GM10266 (cell line): ENCODE measurements around the gene TMEM135.

Source experiments
- DNase-seq: peaks from one replicate; pipeline ENCODE4 v3.0.0; 2012; ENCODE audit errors: extremely low spot score
- TF ChIP-seq, protein P1 (sequence below): IDR thresholded peaks from 2 replicates; pipeline ENCODE4 v1.5.1; 2012; ENCODE audit warnings: mild to moderate bottlenecking, low read depth; ENCODE audit not compliant: control insufficient read depth, insufficient read depth; ENCODE audit errors: missing control alignments

Gene TMEM135

DNA sequence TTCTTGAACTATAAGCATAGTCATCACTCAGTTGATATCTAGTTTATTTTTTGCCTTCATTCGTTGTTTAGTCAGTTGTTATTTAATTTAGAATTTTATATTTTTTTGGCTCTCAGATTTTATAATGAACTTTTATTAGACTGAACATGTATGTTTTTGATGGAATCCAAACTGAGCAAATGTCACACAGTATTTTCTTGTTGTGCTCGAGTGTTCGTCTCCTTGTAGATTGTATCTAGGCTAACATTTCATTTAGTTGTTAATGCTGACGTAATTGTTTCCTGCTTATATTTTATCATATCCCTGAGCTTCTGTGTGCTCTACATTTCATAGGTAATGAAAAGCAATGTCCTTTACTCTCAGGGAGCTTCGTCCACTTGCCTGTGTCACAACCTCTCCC is 286.2 kb downstream of the TMEM135 start:
- TF ChIP-seq, protein P1, sequence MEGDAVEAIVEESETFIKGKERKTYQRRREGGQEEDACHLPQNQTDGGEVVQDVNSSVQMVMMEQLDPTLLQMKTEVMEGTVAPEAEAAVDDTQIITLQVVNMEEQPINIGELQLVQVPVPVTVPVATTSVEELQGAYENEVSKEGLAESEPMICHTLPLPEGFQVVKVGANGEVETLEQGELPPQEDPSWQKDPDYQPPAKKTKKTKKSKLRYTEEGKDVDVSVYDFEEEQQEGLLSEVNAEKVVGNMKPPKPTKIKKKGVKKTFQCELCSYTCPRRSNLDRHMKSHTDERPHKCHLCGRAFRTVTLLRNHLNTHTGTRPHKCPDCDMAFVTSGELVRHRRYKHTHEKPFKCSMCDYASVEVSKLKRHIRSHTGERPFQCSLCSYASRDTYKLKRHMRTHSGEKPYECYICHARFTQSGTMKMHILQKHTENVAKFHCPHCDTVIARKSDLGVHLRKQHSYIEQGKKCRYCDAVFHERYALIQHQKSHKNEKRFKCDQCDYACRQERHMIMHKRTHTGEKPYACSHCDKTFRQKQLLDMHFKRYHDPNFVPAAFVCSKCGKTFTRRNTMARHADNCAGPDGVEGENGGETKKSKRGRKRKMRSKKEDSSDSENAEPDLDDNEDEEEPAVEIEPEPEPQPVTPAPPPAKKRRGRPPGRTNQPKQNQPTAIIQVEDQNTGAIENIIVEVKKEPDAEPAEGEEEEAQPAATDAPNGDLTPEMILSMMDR, result no peak
- no peak for DNase-seq

DNA sequence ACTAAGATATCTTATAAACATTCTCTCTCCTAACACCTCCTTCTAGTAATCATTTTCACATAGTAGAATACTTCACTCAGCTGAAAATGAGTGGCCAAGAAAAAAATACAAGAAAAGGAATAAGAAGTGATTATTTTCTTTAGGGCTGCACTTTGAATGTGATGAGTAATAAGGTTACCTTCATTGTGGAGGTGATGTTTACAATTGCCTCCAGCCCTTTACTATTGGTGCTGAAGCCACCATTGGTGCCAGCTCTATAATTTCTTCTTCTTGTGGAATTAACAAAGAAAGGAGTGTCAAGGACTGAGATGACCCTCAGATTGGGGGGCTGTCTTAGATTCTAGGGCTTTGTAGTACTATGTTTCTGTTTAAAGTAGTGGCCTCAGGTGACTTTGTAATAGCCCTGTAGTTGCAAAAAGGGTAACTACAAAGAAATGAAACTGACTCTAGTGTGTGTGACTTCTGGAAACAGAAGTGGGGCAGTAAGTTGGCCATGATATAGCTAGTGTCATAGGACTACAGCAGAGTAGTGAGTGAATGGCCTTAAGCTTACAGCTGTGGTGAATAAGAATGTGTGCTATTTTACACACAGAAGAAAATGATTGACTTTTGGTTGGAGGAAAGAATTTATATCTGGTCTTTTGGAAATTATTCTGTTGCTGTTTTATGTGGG is 287.2 kb downstream of the TMEM135 start:
- TF ChIP-seq, protein P1, result no peak

DNA sequence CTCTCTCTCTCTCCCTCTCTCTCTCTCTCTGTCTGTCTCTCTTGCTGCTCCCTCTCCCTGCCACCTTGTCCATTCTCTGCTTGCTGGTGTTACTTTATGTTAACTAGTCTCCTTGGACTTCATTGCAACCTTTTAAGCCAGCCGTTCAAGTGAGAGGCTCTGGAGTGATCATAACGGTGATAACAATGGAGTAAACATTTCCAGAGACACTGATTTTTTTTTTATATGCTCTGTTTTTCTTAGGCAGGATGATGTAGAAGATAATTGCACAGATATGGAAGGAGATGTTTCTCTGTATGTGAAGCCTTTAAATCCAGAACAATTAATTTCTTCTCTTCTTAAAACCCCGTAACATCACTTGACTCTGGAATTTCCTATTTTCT is 287.7 kb downstream of the TMEM135 start:
- TF ChIP-seq, protein P1, result no peak

More for the DNA sequence above, 287.2 kb downstream of the TMEM135 start:
- no peak for DNase-seq

DNA sequence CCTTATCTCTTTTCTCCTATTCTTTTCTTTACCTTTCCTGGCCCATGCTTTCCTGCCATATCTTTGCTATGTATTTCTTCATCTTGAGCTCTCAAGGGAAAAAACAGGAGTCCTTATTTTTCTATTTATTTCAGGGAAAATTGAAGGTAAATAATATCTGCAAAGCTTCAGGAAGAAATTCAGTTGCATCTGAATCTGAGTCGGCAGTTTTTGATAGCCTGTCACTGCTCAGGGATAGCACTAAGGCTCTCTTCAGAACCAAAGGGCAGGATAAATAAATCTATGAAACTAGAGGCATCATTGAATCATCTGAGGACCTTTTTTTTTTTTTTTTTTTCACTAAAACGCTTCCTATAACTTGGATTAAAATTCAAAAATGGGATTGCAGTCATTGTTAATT is 288.9 kb downstream of the TMEM135 start:
- TF ChIP-seq, protein P1, result no peak
- DNase-seq, result no peak

More for the DNA sequence above, 287.7 kb downstream of the TMEM135 start:
- no peak for DNase-seq

DNA sequence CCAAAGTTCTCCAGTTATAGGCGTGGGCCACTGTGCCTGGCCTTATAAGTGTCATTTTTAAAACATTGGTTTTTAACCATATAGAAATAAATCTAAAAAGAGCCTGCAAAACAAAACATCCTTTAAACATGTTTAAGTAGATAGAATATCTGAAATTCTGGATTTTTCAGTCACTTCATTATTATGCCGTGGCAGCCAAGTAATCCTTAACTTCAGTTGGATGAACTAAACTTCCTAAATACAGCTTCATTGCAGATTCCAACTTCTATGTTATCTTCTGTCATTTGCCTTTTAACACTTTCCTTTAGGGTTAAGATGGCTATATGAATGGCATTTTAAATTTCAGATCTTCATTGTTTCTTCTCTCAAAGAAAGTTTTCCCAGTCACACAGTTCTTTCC is 291.4 kb downstream of the TMEM135 start:
- TF ChIP-seq, protein P1, result no peak
- no peak for DNase-seq

DNA sequence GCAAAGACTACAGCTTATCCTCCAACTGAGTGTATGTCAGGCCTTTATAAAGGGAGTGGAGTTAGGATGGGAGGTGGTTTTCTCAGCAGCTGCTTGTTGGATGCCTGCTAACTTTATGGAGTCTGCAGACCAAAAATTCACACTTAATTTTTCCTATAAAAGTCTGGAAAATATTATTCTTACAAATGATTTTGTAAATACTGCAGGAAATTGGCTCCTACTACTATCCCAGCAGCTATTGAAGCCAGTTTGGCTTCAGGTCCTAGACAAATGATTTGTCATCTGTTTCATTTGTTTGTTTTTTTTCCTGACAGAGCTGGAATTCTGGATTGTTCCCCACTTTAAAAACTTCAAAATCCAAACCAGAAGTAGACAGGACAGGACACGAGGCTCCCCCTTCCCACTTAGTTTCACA is 292.5 kb downstream of the TMEM135 start:
- TF ChIP-seq, protein P1, result no peak
- DNase-seq, result no peak

DNA sequence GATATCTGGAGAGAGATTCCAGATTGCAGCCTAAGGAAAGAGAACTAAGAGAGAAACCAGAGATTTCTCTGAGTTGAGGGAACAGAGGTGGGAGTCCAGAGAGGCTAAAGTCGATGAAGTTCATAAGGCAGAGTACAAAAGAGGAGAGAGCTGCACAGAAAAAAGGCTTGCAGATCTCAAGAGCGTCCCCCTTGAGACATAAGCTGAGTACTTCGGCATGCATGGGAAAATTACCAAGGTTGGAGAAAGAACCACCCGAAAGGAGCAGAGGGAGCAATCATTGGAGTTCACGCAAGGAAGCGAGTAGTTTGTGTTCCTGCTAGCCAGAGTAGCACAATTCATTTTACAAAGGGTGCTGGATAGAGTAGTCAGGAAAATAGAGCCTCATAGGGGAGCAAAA is 293.5 kb downstream of the TMEM135 start:
- TF ChIP-seq, protein P1, result no peak
- DNase-seq, result no peak
